T-helper 1 cell (primary cell): ENCODE measurements around the gene SERPINB4.
"Not testable (repeated sequence)": the region's sequence is repeated elsewhere in the genome, so short reads cannot be mapped to it uniquely, and the experiment has no call there.

Experiments used
- DNase-seq, 5 donors: peaks; one replicate each; pipeline ENCODE4 v3.0.0-alpha.2; 2012 to 2020
- total RNA-seq, 4 donors: gene quantifications; one replicate each; lab custom pipeline; 2026; lab: John Stamatoyannopoulos, UW

The SERPINB4 gene
- total RNA-seq = 0 reads per million in 4 donors

DNA sequence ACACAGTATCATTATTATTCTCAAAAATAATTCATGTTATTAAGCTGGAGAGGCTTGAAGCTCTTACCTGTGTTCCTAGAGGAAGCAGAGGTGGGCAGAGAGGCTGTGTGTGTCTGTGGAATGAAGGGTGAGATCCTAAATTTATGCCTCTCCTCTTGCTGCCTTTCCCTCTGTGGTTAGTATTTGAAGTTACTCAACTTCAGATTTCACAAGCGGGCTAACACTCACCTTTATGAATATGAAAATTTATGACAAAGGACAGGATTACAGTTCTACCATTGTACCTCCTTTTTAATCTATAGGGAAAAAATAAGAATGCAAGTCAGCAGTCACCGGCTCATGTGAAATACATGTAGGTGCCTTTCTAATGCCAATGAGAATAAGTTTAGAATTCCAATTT is at the start of gene SERPINB4:
SERPINB4 (minus strand) TSS at position 115 of the 400 bp plus-strand sequence. CDS start 679 bp downstream, outside the sequence.
- DNase-seq = not testable (repeated sequence)

DNA sequence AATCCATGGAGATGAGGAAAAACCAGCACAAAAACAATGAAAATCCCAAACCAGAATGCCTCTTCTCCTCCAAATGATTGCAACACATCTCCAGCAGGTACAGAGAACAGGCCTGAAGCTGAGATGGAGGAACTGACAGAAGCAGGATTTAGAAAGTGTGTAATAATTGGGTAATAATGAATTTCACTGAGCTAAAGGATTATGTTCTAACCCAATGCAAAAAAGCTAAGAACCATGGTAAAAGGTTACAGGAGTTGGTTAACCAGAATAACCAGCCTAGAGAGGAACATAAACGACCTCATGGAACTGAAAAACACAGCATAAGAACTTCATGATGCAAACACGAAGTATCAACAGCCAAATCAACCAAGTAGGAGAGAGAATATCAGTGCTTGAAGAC is 45.0 kb upstream of the SERPINB4 start:
- DNase-seq = no peak

DNA sequence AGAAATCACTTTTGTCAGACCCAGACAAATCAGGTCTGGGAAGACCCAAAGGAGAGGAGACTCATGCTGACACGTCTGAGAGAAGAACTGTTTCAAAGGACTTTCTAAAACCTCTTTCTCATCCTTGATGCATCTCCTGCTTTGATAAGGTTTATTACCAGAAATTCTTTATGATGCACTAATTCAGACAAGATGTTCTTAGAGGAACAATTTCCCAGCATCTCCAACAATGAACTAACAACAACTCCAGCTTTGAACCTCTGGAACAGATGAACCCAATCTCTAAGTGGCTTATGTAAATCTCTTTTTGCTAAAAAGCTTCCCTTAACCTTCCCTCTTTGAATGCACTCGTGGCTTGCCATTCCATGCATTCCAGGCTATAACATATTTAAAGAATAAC is 42.8 kb upstream of the SERPINB4 start:
- no peak for DNase-seq

DNA sequence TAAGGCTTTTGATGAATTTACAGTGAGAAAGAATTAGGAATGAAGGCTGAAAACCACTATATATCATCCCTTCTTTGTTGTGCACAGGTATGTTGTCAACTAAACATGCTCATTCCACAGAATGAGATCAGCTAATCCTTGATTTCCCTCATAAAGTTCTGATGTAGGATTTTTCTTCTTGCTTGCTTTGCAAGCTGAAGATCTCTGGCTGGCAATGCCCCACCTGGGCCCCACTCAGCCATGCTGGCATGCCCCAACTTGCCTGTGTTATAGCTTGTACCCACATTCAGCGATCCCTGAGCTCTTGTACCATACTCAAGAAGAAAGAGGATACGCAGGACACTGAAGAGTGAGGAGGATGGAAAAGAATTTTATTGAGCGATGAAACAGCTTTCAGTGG is 40.7 kb upstream of the SERPINB4 start:
- DNase-seq = no peak

DNA sequence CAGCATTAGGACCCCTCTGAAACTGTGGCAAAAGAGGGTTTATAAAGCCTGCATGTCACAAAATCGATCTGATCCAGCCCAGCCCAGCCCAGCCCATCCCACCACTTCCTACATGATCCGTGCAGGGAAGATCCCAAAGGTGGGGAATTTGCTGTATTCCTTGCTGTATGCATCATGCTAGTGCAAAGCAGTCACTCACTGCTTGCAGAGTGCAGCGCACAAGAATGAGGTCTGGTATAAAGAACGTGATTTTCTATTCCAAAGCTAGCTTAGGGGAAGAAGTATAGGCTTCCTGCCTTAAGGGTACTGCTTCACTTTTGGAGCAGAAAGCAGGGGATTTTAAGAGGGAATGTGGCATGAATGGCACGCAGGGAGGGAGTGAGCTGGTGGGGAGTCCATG is 39.8 kb upstream of the SERPINB4 start:
- DNase-seq = no peak

DNA sequence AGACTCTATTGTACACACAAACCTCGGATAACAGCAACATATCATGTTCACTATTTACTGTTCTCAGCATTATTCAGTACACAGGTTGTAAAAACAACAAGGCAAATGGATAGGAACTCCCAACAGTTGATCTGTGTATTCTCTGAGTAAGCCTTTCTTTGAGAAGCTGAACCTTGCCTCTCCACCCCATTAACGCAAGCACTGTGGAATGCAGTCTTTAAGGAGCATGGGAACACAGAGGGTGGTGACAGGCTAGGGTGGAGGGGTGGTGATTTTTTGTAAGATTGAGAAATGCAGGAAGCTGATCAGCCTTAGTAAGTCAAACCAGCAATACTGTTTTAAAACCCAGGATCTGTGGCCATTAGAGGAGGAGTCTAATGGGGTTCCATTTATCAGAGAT is 39.1 kb upstream of the SERPINB4 start:
- DNase-seq = no peak

DNA sequence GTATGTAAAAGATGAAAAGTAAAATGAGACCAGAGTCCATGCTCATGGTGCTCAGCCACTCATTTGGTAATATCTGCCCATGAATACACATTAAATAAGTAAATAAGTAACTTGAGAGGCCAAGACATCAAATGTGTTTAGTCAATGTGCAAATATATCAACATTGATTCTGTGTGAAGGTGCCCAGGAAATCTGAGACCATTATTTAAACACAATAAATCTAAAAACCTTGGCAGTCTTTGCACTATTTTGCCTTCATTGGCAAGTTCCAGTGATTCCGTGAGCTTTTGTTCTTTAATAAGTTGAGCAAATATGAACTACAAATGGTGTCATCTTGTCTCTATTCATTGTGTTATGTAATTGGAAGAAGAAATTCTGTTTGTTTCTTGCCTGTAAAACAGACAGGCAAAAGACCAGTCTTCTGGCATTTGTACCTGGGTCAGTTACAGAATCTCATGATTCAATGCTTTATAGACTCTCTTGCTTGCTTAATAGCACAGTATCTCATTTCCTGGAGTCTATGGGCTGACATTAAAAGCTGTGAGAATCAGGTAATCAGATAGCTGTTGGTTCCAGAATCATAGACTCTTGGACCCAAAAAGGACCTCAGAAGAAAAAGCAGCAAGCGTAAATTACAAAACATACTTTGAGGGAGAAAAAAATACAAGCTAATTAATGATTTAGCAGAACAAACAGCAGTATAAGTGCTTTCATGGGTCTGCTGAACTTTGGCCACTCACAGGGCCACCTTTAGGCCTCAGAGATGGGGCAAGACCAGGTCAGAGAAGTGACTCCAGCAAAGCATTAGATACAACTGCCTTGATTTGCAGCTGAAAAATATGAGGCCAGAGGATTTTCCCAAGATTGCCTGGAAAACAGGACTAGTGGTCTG is 37.6 kb upstream of the SERPINB4 start:
- DNase-seq = no peak

DNA sequence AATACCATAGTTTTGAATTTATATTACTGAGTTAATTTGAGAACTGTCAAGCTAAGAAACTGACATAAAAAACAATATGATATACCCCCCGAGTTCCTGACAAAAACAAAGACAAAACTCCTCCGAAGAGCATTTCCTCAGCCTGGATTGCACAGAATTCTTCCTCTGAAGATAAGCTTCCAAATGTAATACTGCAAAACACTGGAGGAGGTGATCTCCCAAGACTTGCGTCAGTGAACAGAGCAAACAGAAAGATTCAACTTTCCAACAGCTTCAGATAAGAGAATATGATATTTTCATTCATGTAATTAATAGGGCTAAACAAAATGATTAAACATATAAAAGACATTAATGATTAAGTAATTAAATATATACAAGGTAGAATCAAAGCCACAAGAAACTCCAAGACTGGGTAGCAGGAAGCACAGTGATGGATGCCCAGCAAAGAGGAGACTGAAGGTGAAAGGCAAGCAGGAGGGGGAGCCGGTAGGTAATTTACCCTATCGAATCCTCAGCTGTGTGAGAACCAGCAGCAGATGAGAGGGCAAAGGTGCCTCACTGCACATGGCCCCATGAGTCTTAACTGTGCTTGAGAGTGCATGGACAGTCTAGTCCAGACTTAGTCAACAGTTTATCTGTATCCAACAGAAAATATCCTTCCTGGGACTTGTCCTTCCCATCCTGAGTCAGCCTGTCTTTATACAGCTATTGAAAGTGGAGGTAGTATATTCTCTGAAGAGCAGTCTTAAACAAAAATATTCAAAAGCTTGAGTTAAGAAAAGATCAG is 36.0 kb upstream of the SERPINB4 start:
- no peak for DNase-seq

DNA sequence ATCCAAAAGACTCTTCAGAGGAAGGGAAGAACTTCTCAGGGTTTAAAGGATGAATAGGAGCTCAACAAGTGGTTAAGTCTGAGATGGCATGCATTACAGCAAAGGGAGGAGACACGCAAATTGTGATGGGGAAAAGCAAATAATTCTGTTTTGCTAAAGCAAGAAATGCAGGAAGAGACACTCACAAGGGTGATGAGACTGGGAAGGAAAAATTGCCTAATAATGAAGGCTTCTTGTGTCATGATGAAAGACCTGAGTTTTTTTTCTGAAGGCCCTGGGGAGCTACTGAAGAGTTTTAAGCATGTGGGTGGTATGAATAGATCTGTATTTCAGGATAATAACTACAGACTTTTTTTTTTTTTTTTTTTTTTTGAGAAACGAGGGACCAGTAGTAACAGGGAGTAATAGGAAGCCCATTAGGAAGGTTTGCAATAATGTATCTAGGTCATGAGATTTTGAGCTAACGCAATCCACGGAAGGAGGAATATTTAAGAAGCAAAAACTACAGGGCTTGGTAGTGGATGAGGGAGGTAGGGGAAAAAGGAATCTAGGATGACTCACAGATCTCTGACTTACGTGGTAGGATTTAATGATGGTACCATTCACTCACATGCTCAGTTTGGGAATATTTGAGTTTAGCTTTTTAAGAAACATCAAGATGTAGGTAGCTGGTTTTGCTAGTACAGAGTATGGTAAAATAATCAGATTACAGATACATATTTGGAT is 33.6 kb upstream of the SERPINB4 start:
- DNase-seq = no peak

DNA sequence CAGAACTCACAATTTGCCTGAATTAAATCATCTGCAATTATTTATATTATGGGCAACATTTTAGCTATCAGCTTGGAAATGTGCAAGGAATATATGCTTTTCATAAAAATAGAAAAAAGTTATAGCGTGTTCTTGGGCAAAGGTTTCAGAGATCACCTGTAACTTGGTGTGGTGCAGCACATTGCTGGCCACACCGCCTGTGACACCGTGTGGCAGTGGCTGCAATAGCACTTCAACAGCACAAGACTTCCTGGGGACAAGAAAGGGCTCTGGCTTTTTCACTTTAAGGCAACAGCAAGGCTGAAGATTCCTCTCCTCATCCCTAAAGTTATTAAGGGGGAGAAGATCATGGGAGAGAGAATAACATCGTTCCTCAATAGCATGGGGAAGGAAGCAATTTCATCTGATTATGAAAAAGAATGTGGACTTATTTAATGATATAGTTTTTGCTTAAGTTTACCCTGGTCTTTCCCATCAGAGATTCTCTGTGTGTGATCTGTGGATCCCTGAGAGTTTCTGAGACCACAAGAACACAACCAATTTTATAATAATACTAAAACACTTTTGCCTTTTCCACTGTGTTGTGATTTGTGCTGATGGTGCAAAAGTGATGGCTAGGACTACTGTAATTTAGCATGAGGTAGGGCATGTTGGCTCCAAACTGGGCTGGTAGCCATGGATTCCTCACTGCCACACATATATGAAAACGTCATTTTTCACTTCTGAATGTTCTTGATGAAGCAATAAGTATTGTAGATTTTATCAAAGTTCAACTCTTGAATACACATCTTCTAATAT is 32.7 kb upstream of the SERPINB4 start:
- peak in 1 of 5 donors; percentile 1 for DNase-seq

DNA sequence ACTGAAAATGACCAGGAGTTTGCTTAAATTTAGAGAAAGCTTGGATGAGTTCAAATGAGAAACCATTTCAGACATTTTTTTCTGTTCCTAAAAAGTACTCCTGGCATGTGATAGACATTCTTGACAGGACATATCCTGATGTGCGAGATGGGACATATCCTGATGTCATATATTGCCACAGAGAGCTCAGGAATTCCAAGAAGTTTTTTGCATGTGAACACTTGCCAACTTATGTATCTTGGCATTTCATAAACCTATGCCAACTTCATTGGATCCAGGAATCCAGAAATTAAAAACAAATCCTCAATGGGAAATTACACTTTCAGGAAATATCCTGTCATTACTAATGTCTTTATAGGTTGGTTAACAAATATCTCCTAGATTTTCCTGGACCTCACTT is 20.5 kb upstream of the SERPINB4 start:
- no peak for DNase-seq

DNA sequence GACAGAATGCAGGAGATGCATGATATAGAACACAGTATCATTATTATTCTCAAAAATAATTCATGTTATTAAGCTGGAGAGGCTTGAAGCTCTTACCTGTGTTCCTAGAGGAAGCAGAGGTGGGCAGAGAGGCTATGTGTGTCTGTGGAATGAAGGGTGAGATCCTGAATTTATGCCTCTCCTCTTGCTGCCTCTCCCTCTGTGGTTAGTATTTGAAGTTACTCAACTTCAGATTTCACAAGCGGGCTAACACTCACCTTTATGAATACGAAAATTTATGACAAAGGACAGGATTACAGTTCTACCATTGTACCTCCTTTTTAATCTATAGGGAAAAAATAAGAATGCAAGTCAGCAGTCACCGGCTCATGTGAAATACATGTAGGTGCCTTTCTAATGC is 17.7 kb upstream of the SERPINB4 start, which contains the start of gene SERPINB3:
SERPINB3 (minus strand) TSS at position 144 of the 400 bp plus-strand sequence. CDS start 677 bp downstream, outside the sequence.
- not testable (repeated sequence) for DNase-seq

DNA sequence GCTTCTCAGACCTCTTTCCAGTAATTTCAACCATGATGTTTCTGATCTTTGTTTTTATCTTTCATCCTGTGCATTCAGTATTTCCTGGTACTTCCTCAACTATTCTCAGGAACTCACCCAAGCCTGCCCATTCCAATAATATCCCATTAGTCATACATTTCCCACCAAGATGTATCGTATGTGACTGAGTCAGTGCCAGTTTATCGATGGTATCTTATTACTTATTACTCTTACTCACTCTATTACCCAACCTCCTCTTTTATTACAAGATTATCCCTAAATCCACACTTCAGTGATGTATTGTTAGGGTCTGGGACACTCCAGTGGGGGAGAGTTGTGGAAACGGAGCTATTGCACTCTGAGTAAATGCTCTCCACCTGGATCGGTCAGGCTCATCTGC is 14.9 kb upstream of the SERPINB4 start:
- not testable (repeated sequence) for DNase-seq

DNA sequence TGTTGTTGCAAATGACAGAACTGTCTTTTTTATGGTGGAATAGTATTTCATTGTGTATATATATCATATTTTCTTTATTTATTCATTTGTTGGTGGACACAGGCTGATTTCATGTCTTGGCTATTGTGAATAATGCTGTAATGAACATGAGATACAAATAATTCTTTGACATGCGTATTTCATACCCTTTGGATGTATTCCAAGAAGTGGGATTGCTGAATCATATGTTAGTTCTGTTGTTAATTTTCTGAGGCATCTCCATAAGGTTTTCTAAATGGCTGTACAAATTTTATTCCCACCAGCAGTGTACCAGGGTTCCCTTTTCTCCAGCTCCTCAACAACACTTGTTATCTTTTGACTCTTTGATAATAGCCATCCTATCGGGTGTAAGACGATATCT is 6.2 kb upstream of the SERPINB4 start:
- not testable (repeated sequence) for DNase-seq

DNA sequence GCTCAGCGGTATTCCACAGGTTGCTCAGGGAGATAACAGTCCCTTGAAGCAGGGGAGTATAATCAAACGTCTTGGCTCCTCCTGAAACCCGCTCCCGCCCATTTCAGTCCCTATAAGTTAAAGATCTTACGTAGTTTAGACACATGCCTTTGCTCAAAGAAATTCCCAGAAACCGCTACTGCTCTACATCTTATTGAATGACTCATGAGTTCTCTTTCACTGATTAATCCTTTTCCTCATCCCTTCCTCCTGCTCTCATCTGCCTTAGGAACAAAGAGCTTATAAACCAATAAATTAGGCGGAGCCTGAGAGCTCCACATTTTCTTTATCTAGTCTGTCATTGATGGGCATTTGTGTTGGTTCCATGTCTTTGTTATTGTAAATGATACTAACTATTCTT is 4.2 kb upstream of the SERPINB4 start:
- no peak for DNase-seq

DNA sequence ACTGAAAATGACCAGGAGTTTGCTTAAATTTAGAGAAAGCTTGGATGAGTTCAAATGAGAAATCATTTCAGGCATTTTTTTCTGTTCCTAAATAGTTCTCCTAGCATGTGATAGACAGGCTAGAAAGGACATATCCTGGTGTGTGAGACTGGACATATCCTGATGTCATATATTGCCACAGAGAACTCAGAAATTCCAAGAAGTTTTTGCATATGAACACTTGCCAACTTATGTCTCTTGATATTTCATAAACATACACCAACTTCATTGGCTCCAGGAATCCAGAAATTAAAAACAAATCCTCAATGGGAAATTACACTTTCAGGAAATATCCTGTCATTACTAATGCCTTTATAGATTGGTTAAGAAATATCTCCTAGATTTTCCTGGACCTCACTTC is 2.9 kb upstream of the SERPINB4 start:
- no peak for DNase-seq

DNA sequence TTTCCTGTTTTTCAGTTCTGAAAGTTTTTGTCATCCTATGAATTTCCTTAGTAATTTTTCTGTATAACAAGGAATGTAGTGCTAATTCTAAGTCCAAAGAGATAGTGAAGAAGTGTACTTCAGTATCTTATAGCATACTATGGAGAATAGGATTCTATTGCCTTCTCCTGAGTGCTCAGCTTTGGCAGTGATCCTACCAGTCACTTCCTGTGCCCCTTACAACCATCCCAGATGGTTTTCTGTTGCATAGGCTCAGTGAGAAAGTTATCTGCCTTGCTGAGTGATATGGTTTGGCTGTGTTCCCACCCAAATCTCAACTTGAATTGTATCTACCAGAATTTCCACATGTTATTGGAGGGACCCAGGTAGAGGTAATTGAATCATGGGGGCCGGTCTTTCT is 638 bp upstream of the SERPINB4 start:
- not testable (repeated sequence) for DNase-seq

DNA sequence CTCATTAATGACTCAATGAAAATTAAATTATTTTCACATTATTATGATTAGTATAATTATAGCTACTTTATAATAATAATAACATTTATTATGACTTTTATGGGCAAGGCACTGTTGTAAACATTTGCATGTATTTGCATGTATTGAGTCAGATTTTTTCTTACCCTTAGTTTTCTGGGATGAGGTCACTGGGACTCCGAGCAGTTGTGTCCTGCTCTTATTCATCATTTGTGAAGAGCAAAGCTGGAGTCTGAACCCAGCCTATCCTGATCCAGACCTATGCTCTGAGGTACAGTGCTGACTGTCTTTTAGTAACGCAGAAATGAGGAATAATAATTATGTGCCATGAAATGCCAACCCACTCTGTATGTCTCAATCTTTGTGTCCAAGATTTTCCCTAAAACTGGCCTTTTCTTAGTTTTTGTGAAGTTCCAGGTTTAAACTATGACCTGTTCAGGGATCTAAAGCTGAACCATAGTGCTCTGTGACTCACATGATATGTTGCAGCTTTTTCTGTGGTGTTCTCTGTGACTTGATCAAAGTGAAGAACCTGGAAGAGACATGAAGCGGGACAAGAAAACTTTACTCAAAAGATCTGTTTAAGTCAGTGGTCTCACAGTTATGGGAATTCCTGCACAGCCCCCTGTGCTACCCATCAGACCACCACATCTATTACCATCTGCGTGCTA is 1.2 kb downstream of the SERPINB4 start:
- DNase-seq = not testable (repeated sequence)

DNA sequence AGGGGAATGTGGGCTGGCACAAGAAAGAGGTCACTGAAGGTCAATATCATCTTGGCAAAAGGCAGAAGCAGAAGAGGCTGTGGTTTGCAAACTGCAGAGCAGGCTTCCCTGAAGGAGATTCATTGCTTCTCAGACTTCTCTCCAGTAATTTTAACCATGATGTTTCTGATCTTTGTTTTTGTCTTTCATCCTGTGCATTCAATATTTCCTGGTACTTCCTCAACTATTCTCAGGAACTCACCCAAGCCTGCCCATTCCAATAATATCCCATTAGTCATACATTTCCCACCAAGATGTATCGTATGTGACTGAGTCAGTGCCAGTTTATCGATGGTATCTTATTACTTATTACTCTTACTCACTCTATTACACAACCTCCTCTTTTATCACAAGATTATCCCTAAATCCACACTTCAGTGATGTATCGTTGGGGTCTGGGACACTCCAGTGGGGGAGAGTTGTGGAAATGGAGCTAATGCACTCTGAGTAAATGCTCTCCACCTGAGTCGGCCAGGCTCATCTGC is 2.8 kb downstream of the SERPINB4 start:
- DNase-seq = not testable (repeated sequence)

DNA sequence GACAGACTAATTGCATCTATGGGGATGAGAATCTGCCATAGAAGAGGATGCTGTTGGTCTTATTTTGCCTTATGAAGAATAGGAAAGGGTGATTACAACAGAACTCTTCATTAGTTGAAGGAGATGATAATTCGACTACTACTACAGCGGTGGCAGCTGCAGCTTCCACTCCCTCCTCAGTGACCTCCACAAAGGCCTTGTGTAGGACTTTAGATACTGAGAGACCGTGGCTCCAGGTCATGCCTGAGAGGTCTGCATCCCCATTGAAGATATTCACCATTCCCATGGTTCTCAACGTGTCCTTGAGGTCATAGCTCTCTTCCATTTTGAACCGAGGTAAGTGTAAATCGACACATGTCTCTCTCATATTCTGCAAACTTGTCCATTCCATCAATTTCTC is 6.4 kb downstream of the SERPINB4 start:
- no peak for DNase-seq

DNA sequence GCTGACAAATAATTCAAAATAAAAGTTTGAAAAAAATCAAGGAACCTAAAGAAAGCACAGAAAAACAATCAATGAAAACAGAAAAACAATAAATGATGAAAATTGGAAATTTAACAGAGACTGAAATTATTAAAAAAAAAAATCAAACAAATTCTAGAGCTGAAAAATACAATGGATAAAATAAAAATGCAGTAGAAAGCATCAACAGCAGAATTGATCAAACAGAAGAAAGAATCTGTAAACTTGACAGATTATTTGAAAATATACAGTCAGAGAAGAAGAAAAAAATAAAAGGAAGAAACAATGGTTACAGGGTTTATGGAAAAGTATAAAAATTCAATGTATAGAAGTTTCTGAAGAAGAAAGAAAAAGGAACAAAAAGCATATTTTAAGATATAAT is 16.2 kb downstream of the SERPINB4 start:
- DNase-seq = no peak
